HepG2 (cell line): ENCODE results near the gene ATP6V1C2. TPM values are rescaled to one million over a fixed set of nuclear protein-coding genes. Genes with fewer than 3 reads are reported as not detected.
"Not testable (repeated sequence)": the region's sequence is repeated elsewhere in the genome, so short reads cannot be mapped to it uniquely, and the experiment has no call there.

ENCODE experiments used
- ATAC-seq: fragments of 200-7000 bp; cut with Tn5 transposase; 3 replicates; pipeline ENCODE4 v1.9.1; 2020; ENCODE audit warnings: mild to moderate bottlenecking, moderate library complexity
- BruUV-seq: library from RNA; stranded (reverse); fragments of 400-500 nt; replicated peaks from 2 replicates; lab custom pipeline; 2021; lab: Mats Ljungman, UMichigan
- CTCF ChIA-PET: fragments of 300-600 bp; formaldehyde crosslinking; extraction: SDS; loops from one replicate; lab custom pipeline; 2021; ENCODE audit warnings: low total read pairs, inconsistent platforms, low intra/inter-chr PET ratio; lab: Yijun Ruan, JAX
- POLR2A ChIA-PET: fragments of 350-600 bp; sonication (Branson Sonifier 250); formaldehyde crosslinking; loops from one replicate; lab custom pipeline; 2020; ENCODE audit warnings: antibody characterized with exemption, inconsistent platforms; lab: Yijun Ruan, JAX
- DNase-seq: peaks from one replicate; pipeline ENCODE4 v3.0.0-alpha.2; 2015; ENCODE audit warnings: low spot score
- FAIRE-seq: peaks from 3 replicates; lab custom pipeline; 2011; peaks lifted over from hg19 to GRCh38; lab: Jason Lieb, UNC
- H2AFZ ChIP-seq: one replicate; pipeline ENCODE4 v1.6.1; 2011; ENCODE audit warnings: low read length, inconsistent platforms
- H3K27ac ChIP-seq: fragments of 300-600 bp; 3 replicates; pipeline ENCODE4 v1.8.0; 2011; ENCODE audit warnings: mixed run types, mild to moderate bottlenecking, mixed read lengths, low read length, inconsistent platforms; ENCODE audit not compliant: insufficient read depth; ENCODE audit errors: extremely low read length
- H3K27me3 ChIP-seq, 2 experiments: fragments of 200-600 bp in 1 of 2; 2 replicates in 1 of 2; 3 replicates in 1 of 2; pipeline versions ENCODE4 v1.6.0 to v1.8.0; 2011; ENCODE audit warnings: low read length in 2 of 2, mild to moderate bottlenecking in 2 of 2, moderate library complexity in 2 of 2, inconsistent platforms in 1 of 2; ENCODE audit not compliant: insufficient read depth in 2 of 2, control insufficient read depth in 1 of 2
- H3K36me3 ChIP-seq, 2 experiments: fragments of 200-600 bp in 1 of 2; replicated peaks in 1 of 2; 2 replicates in 1 of 2; 3 replicates in 1 of 2; pipeline versions ENCODE4 v1.5.1 to v1.8.0; 2011; ENCODE audit warnings: low read length in 2 of 2, inconsistent platforms in 1 of 2; ENCODE audit not compliant: insufficient read depth in 2 of 2, control insufficient read depth in 1 of 2
- H3K4me1 ChIP-seq: 2 replicates; pipeline ENCODE4 v1.5.1; 2012; ENCODE audit warnings: low read length, inconsistent platforms; ENCODE audit not compliant: insufficient read depth
- H3K4me2 ChIP-seq: 2 replicates; pipeline ENCODE4 v1.6.0; 2011; ENCODE audit warnings: low read depth, low read length, inconsistent platforms
- H3K4me3 ChIP-seq, 3 experiments: fragments of 200-600 bp in 1 of 3; sonication (generic), shearing (Covaris generic) in 1 of 3; replicated peaks in 1 of 3; 2 replicates each; pipeline ENCODE4 v1.5.1; 2011 to 2016; ENCODE audit warnings: low read length in 3 of 3, inconsistent platforms in 2 of 3, low read depth in 2 of 3, mild to moderate bottlenecking in 2 of 3, control low read depth in 1 of 3, mixed read lengths in 1 of 3; ENCODE audit not compliant: insufficient read depth in 1 of 3
- H3K79me2 ChIP-seq: one replicate; pipeline ENCODE4 v1.6.1; 2011; ENCODE audit warnings: low read length, inconsistent platforms; ENCODE audit not compliant: insufficient read depth
- H3K9ac ChIP-seq: 2 replicates; pipeline ENCODE4 v1.6.0; 2011; ENCODE audit warnings: mild to moderate bottlenecking, low read depth, low read length, inconsistent platforms; ENCODE audit not compliant: insufficient read depth
- H3K9me3 ChIP-seq: 2 replicates; pipeline ENCODE4 v1.5.1; 2012; ENCODE audit warnings: mild to moderate bottlenecking, low read length
- H4K20me1 ChIP-seq: 2 replicates; pipeline ENCODE4 v1.6.0; 2011; ENCODE audit warnings: inconsistent platforms, mild to moderate bottlenecking, low read length, moderate library complexity; ENCODE audit not compliant: insufficient read depth
- BORCS8-MEF2B ChIP-seq: sonication (generic); formaldehyde crosslinking; IDR thresholded peaks from 2 replicates; pipeline ENCODE4 v1.8.0; 2022; ENCODE audit warnings: mild to moderate bottlenecking, missing genetic modification reagents
- MTA1 ChIP-seq: sonication (generic); formaldehyde crosslinking; IDR thresholded peaks from 2 replicates; pipeline ENCODE4 v1.4.0; 2020; ENCODE audit warnings: missing genetic modification reagents, mild to moderate bottlenecking, borderline replicate concordance
- MXD3 ChIP-seq: IDR thresholded peaks from 2 replicates; pipeline ENCODE4 v1.6.1; 2016; ENCODE audit warnings: mild to moderate bottlenecking, missing biosample characterization, missing genetic modification reagents
- NAIF1 ChIP-seq: sonication (generic); formaldehyde crosslinking; IDR thresholded peaks from 2 replicates; pipeline ENCODE4 v1.5.0; 2020; ENCODE audit warnings: mild to moderate bottlenecking, missing genetic modification reagents, borderline replicate concordance
- SOX6 ChIP-seq, 2 experiments: fragments of 450-650 bp in 1 of 2; sonication (generic) in 1 of 2; formaldehyde crosslinking in 1 of 2; IDR thresholded peaks; 2 replicates each; pipeline versions ENCODE4 v1.4.0 to v1.6.1; 2017 to 2020; ENCODE audit warnings: antibody characterized with exemption in 1 of 2, mild to moderate bottlenecking in 1 of 2, missing genetic modification reagents in 1 of 2
- YEATS2 ChIP-seq: sonication (generic); formaldehyde crosslinking; IDR thresholded peaks from 2 replicates; pipeline ENCODE4 v1.4.0; 2020; ENCODE audit warnings: missing genetic modification reagents, borderline replicate concordance
- ZNF430 ChIP-seq: sonication (generic); formaldehyde crosslinking; IDR thresholded peaks from 2 replicates; pipeline ENCODE4 v1.9.0; 2021; ENCODE audit warnings: mild to moderate bottlenecking, missing genetic modification reagents
- ZNF563 ChIP-seq: sonication (generic); formaldehyde crosslinking; IDR thresholded peaks from 2 replicates; pipeline ENCODE4 v1.8.0; 2022; ENCODE audit warnings: mild to moderate bottlenecking, moderate library complexity, missing genetic modification reagents
- ZNF720 ChIP-seq: sonication (generic); formaldehyde crosslinking; IDR thresholded peaks from 2 replicates; pipeline ENCODE4 v1.4.0; 2020; ENCODE audit warnings: missing genetic modification reagents
- ZZZ3 ChIP-seq: sonication (generic); formaldehyde crosslinking; IDR thresholded peaks from 2 replicates; pipeline ENCODE4 v1.4.0; 2020; ENCODE audit warnings: missing genetic modification reagents, mild to moderate bottlenecking, borderline replicate concordance
- WGBS: methylation state at CpG from one replicate; pipeline ENCODE4 v1.1.6; 2017; ENCODE audit warnings: low lambda C conversion rate; 5-methylcytosine and 5-hydroxymethylcytosine counted together
- in situ Hi-C: cut with HindIII; loops from 2 replicates; pipeline ENCODE4 v1.10.0; 2017; ENCODE audit warnings: low pct_unique_long_range_greater_than_20kb; ENCODE audit not compliant: extremely low pct_ligation_motif_present
- intact Hi-C: fragments of 100-400 bp; cut with micrococcal nuclease; formaldehyde crosslinking; loops from one replicate; pipeline ENCODE4 v1.10.0; 2022; ENCODE audit not compliant: unreplicated experiment
- polyA plus RNA-seq, 8 experiments: library from polyadenylated mRNA; depleted of rRNA in 3 of 8; stranded (reverse) in 7 of 8; unstranded in 1 of 8; fragments of >200 nt; fragmentation: Illumina TruSeq in 4 of 8; extraction: Trizol in 4 of 8; gene quantifications; 2 replicates each; pipeline versions ENCODE4 v1.2.1 to v1.2.3, GENCODE V29; 2011 to 2016; ENCODE audit warnings: low read depth in 4 of 8, missing spikeins in 1 of 8, mixed read lengths in 1 of 8; ENCODE audit not compliant: insufficient read depth in 1 of 8
- total RNA-seq, 5 experiments: library from RNA; depleted of rRNA; stranded (reverse); fragments of >200 nt; fragmentation: Illumina TruSeq; extraction: Trizol; gene quantifications; 2 replicates each; pipeline ENCODE4 v1.2.3, GENCODE V29; 2016; ENCODE audit warnings: low read depth in 1 of 5
- TF ChIP-seq, protein P1 (sequence below): IDR thresholded peaks from 2 replicates; pipeline ENCODE4 v1.6.1; 2016; ENCODE audit warnings: missing compliant biosample characterization, missing genetic modification reagents, borderline replicate concordance
- TF ChIP-seq, protein P2 (sequence below): sonication (generic); formaldehyde crosslinking; IDR thresholded peaks from 2 replicates; pipeline ENCODE4 v1.4.0; 2020; ENCODE audit warnings: mild to moderate bottlenecking, missing genetic modification reagents
- TF ChIP-seq, protein P3 (sequence below): sonication (generic); formaldehyde crosslinking; IDR thresholded peaks from 2 replicates; pipeline ENCODE4 v1.5.0; 2020; ENCODE audit warnings: mild to moderate bottlenecking, missing genetic modification reagents

ATP6V1C2 gene
- total and polyA plus RNA-seq, 2 of the 13 experiments (the other 11 are each of a cell fraction or from before 2014, with no cell fraction given): 0.04 to 0.29 TPM

DNA sequence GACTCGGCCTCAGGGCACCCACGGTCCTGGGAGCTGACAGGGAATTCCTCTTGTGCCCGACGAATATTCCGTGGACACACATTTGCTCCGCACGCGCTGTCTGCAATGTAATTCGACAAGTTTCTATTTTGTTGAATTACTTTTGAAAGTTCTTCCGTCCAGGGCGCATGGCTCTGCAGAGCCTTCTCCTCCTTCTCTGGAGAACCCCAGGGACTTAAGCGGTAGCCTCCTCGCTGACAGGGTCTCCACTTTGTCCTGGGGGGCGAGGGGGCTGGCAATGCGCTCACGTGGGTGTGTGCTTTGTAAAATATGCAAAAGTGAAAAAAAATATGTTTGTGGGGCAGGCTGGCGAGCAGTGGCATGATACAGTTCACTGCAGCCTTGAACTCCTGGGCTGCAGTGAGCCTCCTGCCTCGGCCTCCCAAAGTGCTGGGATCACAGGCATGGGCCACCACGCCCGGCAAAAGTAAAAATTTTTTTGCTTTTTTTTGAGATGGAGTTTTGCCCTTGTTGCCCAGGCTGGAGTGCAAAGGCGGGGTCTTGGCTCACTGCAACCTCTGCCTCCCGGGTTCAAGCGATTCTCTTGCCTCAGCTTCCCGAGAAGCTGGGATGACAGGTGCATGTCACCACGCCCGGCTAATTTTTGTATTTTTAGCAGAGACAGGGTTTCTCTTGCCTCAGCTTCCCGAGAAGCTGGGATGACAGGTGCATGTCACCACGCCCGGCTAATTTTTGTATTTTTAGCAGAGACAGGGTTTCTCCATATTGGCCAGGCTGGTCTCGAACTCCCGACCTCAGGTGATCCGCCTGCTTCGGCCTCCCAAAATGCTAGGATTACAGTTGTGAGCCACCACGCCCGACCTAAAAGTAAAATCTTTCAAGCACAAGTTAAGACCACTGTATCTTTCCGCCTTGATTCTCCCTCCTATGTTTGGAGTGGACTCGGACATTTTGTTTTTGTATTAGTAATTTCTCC, 92.0 kb downstream of the ATP6V1C2 start:
- in situ Hi-C loops; H3K9me3 ChIP-seq; CTCF ChIA-PET; DNase-seq; intact Hi-C loops; H3K36me3 ChIP-seq; TF ChIP-seq SOX6 (IDR thresholded peaks at IDR 0.05): not testable (repeated sequence)
- Histone ChIP-seq H3K9ac (peak overlapping the region; percentile 67), H3K4me2 (peak overlapping the region; percentile 97), H3K79me2 (peaks cover 40% of the 10 kb centered on the region), H3K27ac (peak overlapping the region; percentile 50), H2AFZ (peak overlapping the region; percentile 45), H3K27me3 (peaks cover 0 to 19% of the 10 kb centered on the region in 2 experiments; a peak in 2 of 5 replicates), H4K20me1 (peaks cover 27% of the 10 kb centered on the region), H3K4me3 (peak overlapping the region; percentile 63 to 87 (median 73)), H3K4me1 (peaks cover 66% of the 10 kb centered on the region)
- WGBS: 46% methylated on average over 37 of the region's 37 CpGs
- peak; percentile 13 for ATAC-seq
- FAIRE-seq: peak; percentile 8
- POLR2A ChIA-PET: interaction anchor here (1.0 to 1.9 kb wide), 6 partner anchors 29 to 769 kb away, joined by 3 to 6 read pairs (median 4); partner anchors contain the start of gene SLC66A3
- TSS peak; percentile 87 for BruUV-seq
- TF ChIP-seq ZNF430 (CRISPR knock-in tag) (0 out of 2 replicates have a peak, but pooled peaks have one; percentile 20), YEATS2 (CRISPR knock-in tag) (0 out of 2 replicates have a peak, but pooled peaks have one; percentile 6), MTA1 (CRISPR knock-in tag) (peak; percentile 54; the same call in 1 of the 2 replicates), NAIF1 (CRISPR knock-in tag) (peak; percentile 66; the same call in 1 of the 2 replicates), ZZZ3 (CRISPR knock-in tag) (peak; percentile 51; the same call in 1 of the 2 replicates), MXD3 (CRISPR knock-in tag) (0 out of 2 replicates have a peak, but pooled peaks have one; percentile 11), SOX6 (CRISPR knock-in tag; IDR thresholded peaks at IDR 0.05) (peak; percentile 25; the same call in 1 of the 2 replicates), ZNF563 (CRISPR knock-in tag) (0 out of 2 replicates have a peak, but pooled peaks have one; percentile 18), ZNF720 (0 out of 2 replicates have a peak, but pooled peaks have one; percentile 40), BORCS8-MEF2B (CRISPR knock-in tag) (peak; percentile 45; the same call in 1 of the 2 replicates)
- TF ChIP-seq, protein P1, sequence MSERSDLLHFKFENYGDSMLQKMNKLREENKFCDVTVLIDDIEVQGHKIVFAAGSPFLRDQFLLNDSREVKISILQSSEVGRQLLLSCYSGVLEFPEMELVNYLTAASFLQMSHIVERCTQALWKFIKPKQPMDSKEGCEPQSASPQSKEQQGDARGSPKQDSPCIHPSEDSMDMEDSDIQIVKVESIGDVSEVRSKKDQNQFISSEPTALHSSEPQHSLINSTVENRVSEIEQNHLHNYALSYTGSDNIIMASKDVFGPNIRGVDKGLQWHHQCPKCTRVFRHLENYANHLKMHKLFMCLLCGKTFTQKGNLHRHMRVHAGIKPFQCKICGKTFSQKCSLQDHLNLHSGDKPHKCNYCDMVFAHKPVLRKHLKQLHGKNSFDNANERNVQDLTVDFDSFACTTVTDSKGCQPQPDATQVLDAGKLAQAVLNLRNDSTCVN (CRISPR knock-in tag): 0 out of 2 replicates have a peak, but pooled peaks have one; percentile 15
- TF ChIP-seq, protein P2, sequence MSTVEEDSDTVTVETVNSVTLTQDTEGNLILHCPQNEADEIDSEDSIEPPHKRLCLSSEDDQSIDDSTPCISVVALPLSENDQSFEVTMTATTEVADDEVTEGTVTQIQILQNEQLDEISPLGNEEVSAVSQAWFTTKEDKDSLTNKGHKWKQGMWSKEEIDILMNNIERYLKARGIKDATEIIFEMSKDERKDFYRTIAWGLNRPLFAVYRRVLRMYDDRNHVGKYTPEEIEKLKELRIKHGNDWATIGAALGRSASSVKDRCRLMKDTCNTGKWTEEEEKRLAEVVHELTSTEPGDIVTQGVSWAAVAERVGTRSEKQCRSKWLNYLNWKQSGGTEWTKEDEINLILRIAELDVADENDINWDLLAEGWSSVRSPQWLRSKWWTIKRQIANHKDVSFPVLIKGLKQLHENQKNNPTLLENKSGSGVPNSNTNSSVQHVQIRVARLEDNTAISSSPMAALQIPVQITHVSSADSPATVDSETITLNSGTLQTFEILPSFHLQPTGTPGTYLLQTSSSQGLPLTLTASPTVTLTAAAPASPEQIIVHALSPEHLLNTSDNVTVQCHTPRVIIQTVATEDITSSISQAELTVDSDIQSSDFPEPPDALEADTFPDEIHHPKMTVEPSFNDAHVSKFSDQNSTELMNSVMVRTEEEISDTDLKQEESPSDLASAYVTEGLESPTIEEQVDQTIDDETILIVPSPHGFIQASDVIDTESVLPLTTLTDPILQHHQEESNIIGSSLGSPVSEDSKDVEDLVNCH (CRISPR knock-in tag): 0 out of 2 replicates have a peak, but pooled peaks have one; percentile 48
- TF ChIP-seq, protein P3, sequence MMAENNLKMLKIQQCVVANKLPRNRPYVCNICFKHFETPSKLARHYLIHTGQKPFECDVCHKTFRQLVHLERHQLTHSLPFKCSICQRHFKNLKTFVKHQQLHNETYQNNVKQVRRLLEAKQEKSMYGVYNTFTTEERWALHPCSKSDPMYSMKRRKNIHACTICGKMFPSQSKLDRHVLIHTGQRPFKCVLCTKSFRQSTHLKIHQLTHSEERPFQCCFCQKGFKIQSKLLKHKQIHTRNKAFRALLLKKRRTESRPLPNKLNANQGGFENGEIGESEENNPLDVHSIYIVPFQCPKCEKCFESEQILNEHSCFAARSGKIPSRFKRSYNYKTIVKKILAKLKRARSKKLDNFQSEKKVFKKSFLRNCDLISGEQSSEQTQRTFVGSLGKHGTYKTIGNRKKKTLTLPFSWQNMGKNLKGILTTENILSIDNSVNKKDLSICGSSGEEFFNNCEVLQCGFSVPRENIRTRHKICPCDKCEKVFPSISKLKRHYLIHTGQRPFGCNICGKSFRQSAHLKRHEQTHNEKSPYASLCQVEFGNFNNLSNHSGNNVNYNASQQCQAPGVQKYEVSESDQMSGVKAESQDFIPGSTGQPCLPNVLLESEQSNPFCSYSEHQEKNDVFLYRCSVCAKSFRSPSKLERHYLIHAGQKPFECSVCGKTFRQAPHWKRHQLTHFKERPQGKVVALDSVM (CRISPR knock-in tag): peak; percentile 98
